Measurements from ENCODE around the gene TEX264.

GRCh38 chr3:51698209-51698608 is 27.2 kb downstream of the TEX264 start:
- TF ChIP-seq POLR2A (IDR thresholded peaks at IDR 0.05; ENCODE audit: low read depth, low read length) (no peak), TAF1 (IDR thresholded peaks at IDR 0.05; ENCODE audit: low read depth, low read length) (no peak), POLR2AphosphoS5 (IDR thresholded peaks at IDR 0.05; ENCODE audit: low read depth, low read length) (no peak)

Data from GM12891 (cell line).